Measurements from ENCODE around the gene GGCT. TPM values are rescaled to one million over a fixed set of nuclear protein-coding genes. Genes with fewer than 3 reads are reported as not detected.
A peak's percentile ranks its signal among the peaks of the same experiment; 100 is the strongest.

Gene GGCT
- total RNA-seq, 4 donors from 2014 or later: 3.6 to 21.3 (median 16.5) TPM

DNA sequence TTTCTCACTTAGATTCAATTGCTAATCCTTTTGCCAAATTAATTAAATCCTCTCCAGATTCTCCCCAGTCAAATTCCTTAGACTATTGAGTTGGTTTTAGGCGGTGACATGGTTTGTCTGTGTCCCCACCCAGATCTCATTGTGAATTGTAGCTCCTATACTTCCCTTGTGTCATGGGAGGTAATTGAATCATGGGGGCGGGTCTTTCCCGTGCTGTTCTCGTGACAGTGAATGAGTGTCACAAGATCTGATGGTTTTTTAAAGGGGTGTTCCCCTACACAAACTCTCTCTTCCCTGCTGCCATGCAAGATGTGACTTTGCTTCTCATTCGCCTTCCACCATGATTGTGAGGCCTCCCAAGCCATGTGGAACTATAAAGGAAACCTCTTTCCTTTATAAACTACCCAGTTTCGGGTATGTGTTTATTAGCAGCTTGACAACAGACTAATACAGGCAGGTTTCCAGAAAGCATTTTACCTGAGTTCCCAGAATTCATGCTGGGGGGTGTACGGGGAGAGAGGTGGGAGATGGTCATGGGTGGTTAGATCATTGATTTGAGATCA is 45.4 kb upstream of the GGCT start:
- Histone ChIP-seq H3K27ac (no peak overlapping the region), H3K27me3 (no peaks in the 10 kb centered on the region), H3K4me1 (peaks cover 2 to 9% (median 4%) of the 10 kb centered on the region in 4 donors), H3K36me3 (no peaks in the 10 kb centered on the region), H3K4me3 (no peak overlapping the region), H3K9me3 (no peaks in the 10 kb centered on the region)
- intact Hi-C loops (cut with DNase I; ENCODE audit: low total_unique reads) (no loop called here), in situ Hi-C loops (cut with MboI; ENCODE audit: low pct_ligation_motif_present in 1 of 4, low pct_unique_long_range_greater_than_20kb in 1 of 4, low sequenced_read_pairs in 3 of 4) (loop anchor here in 3 of 4 donors (25.0 kb wide), 2 partner anchors 288 to 388 kb away; no protein-coding TSS in a partner anchor)
- DNase-seq: no peak
- TF ChIP-seq EP300 (IDR thresholded peaks at IDR 0.05; ENCODE audit: low read depth): no peak
- no peak for TF ChIP-seq POLR2A (IDR thresholded peaks at IDR 0.05)
- TF ChIP-seq, protein P1, sequence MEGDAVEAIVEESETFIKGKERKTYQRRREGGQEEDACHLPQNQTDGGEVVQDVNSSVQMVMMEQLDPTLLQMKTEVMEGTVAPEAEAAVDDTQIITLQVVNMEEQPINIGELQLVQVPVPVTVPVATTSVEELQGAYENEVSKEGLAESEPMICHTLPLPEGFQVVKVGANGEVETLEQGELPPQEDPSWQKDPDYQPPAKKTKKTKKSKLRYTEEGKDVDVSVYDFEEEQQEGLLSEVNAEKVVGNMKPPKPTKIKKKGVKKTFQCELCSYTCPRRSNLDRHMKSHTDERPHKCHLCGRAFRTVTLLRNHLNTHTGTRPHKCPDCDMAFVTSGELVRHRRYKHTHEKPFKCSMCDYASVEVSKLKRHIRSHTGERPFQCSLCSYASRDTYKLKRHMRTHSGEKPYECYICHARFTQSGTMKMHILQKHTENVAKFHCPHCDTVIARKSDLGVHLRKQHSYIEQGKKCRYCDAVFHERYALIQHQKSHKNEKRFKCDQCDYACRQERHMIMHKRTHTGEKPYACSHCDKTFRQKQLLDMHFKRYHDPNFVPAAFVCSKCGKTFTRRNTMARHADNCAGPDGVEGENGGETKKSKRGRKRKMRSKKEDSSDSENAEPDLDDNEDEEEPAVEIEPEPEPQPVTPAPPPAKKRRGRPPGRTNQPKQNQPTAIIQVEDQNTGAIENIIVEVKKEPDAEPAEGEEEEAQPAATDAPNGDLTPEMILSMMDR (IDR thresholded peaks at IDR 0.05): no peak
- no peak for TF ChIP-seq POLR2AphosphoS5 (IDR thresholded peaks at IDR 0.05)
- 67 to 77% methylated on average over 4 to 7 of the region's 7 CpGs for WGBS, 2 donors (ENCODE audit: low coverage in 1 of 2)

DNA sequence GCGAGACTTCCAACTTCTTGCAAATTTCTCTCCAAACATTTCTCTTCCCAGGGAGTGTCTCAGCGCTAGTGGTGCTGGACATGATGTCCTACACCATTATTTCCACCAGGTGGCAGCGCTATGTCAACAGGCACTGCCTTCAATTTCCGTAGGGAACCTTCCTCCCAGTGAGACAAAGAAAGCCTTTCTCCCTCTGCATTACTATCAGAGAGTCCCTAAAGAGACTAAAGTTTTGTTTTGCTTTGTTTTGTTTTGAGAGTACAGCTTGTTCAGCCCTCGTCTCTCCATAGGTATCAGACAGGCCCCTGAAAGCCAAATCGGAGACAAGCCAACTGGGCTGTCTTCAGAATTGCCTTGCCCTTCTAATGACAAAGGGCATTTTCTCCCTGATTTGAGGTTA is 44.2 kb upstream of the GGCT start:
- peak; percentile 71 for DNase-seq
- intact Hi-C loops (cut with DNase I; ENCODE audit: low total_unique reads): no loop called here
- Histone ChIP-seq H3K4me1 (peaks cover 2 to 9% (median 4%) of the 10 kb centered on the region in 4 donors), H3K27me3 (no peaks in the 10 kb centered on the region), H3K36me3 (no peaks in the 10 kb centered on the region), H3K4me3 (no peak overlapping the region), H3K9me3 (no peaks in the 10 kb centered on the region), H3K27ac (no peak overlapping the region)
- 13 to 26% methylated on average over 6 of the region's 6 CpGs for WGBS, 2 donors (ENCODE audit: low coverage in 1 of 2)
- TF ChIP-seq, protein P1 (IDR thresholded peaks at IDR 0.05): peak; percentile 75 to 85 (median 84)
- no peak for TF ChIP-seq POLR2AphosphoS5 (IDR thresholded peaks at IDR 0.05)
- no peak for TF ChIP-seq POLR2A (IDR thresholded peaks at IDR 0.05)
- TF ChIP-seq EP300 (IDR thresholded peaks at IDR 0.05; ENCODE audit: low read depth): no peak
- in situ Hi-C loops (cut with MboI; ENCODE audit: low pct_ligation_motif_present in 1 of 4, low pct_unique_long_range_greater_than_20kb in 1 of 4, low sequenced_read_pairs in 3 of 4): no loop called here

DNA sequence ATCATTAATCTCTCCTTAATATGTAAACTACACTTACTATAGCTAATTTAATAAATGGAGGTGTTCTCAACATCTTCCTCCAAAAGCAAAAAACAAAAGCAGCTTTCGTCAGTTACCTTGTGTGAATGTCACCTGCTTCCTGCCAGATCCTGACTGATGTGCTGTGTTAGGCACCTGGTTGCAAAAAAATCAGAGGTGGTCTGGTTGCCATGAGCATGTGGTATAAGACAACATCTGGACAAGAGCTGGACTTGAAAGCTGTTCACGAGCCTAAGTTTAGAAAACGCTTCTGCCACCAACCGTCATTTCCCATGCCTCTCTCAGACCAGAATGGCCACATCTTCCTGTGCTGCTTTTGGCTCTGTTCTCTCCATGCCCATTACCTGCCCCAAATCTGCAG is 42.0 kb upstream of the GGCT start:
- peaks cover 2 to 9% (median 4%) of the 10 kb centered on the region in 4 donors for H3K4me1 ChIP-seq
- no peaks in the 10 kb centered on the region for H3K36me3 ChIP-seq
- no peak overlapping the region for H3K27ac ChIP-seq
- in situ Hi-C loops (cut with MboI; ENCODE audit: low pct_ligation_motif_present in 1 of 4, low pct_unique_long_range_greater_than_20kb in 1 of 4, low sequenced_read_pairs in 3 of 4): no loop called here
- WGBS, 2 donors (ENCODE audit: low coverage in 1 of 2): 91% methylated on average over 4 of the region's 4 CpGs; no CpG with 5 or more reads in 1 of the 2 donors
- intact Hi-C loops (cut with DNase I; ENCODE audit: low total_unique reads): no loop called here
- H3K27me3 ChIP-seq: no peaks in the 10 kb centered on the region
- DNase-seq: no peak
- TF ChIP-seq POLR2AphosphoS5 (IDR thresholded peaks at IDR 0.05): no peak
- TF ChIP-seq, protein P1 (IDR thresholded peaks at IDR 0.05): no peak
- TF ChIP-seq POLR2A (IDR thresholded peaks at IDR 0.05): no peak
- TF ChIP-seq EP300 (IDR thresholded peaks at IDR 0.05; ENCODE audit: low read depth): no peak
- no peaks in the 10 kb centered on the region for H3K9me3 ChIP-seq
- no peak overlapping the region for H3K4me3 ChIP-seq

DNA sequence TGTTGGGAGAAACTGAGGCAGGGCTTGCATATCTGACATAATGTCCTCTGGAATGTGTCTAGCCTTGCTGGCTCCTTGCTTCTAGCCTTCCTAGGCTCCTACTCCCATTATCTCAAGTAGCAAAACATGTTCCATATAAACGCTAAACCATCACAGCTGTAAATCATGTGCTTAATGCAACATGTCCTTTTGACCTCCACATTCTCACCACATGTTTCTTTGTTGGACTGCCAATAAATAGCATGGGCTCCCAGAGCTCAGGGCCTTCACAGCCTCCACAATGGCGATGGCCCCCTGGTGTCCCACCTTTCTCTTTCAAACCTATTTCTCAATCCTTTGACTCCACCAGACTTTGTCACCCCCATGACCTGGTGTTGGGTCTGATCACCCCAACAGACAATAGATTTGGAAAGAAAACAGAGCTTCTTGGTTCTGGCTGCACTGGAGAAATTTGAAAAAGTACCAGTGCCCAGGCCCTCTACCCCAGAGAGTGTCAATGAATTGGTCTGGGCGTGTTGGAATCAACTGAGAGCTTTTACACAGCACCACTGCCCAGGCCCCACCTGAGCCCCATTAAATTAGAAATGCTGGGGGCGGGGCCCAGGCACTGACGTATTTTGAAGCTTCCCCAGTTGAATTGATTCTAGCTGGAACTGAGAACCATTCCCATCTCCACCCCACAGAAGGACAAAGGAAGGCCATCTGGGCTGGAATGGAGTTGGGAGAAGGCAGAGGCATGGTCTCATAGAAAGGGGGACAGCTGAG is 41.3 kb upstream of the GGCT start:
- Histone ChIP-seq H3K9me3 (no peaks in the 10 kb centered on the region), H3K4me1 (peaks cover 2 to 4% (median 3%) of the 10 kb centered on the region in 4 donors), H3K27ac (no peak overlapping the region), H3K36me3 (no peaks in the 10 kb centered on the region), H3K4me3 (no peak overlapping the region), H3K27me3 (no peaks in the 10 kb centered on the region)
- DNase-seq: no peak
- intact Hi-C loops (cut with DNase I; ENCODE audit: low total_unique reads) (no loop called here), in situ Hi-C loops (cut with MboI; ENCODE audit: low pct_ligation_motif_present in 1 of 4, low pct_unique_long_range_greater_than_20kb in 1 of 4, low sequenced_read_pairs in 3 of 4) (no loop called here)
- WGBS, 2 donors (ENCODE audit: low coverage in 1 of 2): 69 to 75% methylated on average over 2 to 5 of the region's 5 CpGs
- TF ChIP-seq POLR2A (IDR thresholded peaks at IDR 0.05) (no peak), EP300 (IDR thresholded peaks at IDR 0.05; ENCODE audit: low read depth) (no peak), POLR2AphosphoS5 (IDR thresholded peaks at IDR 0.05) (no peak)
- TF ChIP-seq, protein P1 (IDR thresholded peaks at IDR 0.05): no peak
